Fibroblast of pulmonary artery (primary cell): ENCODE measurements around the gene CWH43.

Source experiments
- DNase-seq: peaks from one replicate; pipeline ENCODE4 v3.0.0-alpha.2; 2010; ENCODE audit warnings: low read depth
- H3K4me3 ChIP-seq: replicated peaks from 2 replicates; pipeline ENCODE4 v1.5.1; 2011; ENCODE audit warnings: low read depth, mild to moderate bottlenecking, control low read depth, low read length, moderate library complexity
- CTCF ChIP-seq: IDR thresholded peaks from 2 replicates; pipeline ENCODE4 v1.5.1; 2011; ENCODE audit warnings: mild to moderate bottlenecking, control low read depth, low read length, inconsistent platforms; ENCODE audit errors: missing control alignments

The CWH43 gene

GRCh38 chr4:48991357-48991756 lies 5.3 kb downstream of the CWH43 start:
- TF ChIP-seq CTCF: no peak
- no peak for DNase-seq
- no peak overlapping the region for H3K4me3 ChIP-seq

- no peak overlapping the region for H3K4me3 ChIP-seq
- TF ChIP-seq CTCF: no peak
- DNase-seq: no peak
Measured at GRCh38 chr4:48997962-48998361, 11.9 kb downstream of the CWH43 start.

GRCh38 chr4:48998440-48998839 lies 12.4 kb downstream of the CWH43 start:
- H3K4me3 ChIP-seq: no peak overlapping the region
- no peak for TF ChIP-seq CTCF
- no peak for DNase-seq

GRCh38 chr4:49000806-49001205 lies 14.7 kb downstream of the CWH43 start:
- no peak for TF ChIP-seq CTCF
- DNase-seq: no peak
- H3K4me3 ChIP-seq: no peak overlapping the region

- no peak overlapping the region for H3K4me3 ChIP-seq
- DNase-seq: no peak
- TF ChIP-seq CTCF: no peak
Measured at GRCh38 chr4:49002931-49003330, 16.9 kb downstream of the CWH43 start.

- TF ChIP-seq CTCF: no peak
- H3K4me3 ChIP-seq: no peak overlapping the region
- DNase-seq: no peak
Measured at GRCh38 chr4:49018718-49019295, 32.7 kb downstream of the CWH43 start.

GRCh38 chr4:49032440-49033161 lies 46.5 kb downstream of the CWH43 start:
- peak; percentile 41 for DNase-seq
- H3K4me3 ChIP-seq: no peak overlapping the region
- peak; percentile 59 for TF ChIP-seq CTCF
